Measurements from ENCODE around the gene CD48.
"Not testable (repeated sequence)": the region's sequence is repeated elsewhere in the genome, so short reads cannot be mapped to it uniquely, and the experiment has no call there.

CD48 gene

GRCh38 chr1:160652924-160653619 lies 58.5 kb downstream of the CD48 start:
- no peak for DNase-seq (ENCODE audit: low read depth)

GRCh38 chr1:160652065-160652641 lies 59.5 kb downstream of the CD48 start:
- DNase-seq (ENCODE audit: low read depth) = not testable (repeated sequence)

GRCh38 chr1:160651433-160652064 lies 60.1 kb downstream of the CD48 start:
- no peak for DNase-seq (ENCODE audit: low read depth)

DNA sequence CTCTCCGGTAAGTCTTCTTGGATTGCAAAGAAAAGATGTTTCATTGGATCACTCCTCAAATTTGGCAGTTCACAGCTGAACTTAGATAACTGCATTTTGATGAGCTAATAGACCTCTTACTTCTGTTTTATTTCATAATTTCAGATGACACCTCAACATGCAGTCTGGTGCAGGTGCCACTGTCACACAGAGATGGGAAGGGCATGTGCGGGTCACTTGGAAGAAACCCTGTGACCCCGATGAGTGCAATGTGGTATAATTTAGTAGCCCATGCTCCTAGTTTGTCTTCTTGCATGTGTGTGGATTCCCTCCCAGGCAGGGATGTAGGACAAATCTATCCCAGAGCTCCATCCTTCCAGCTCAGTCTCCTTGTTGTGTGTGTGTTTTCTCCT lies 64.3 kb downstream of the CD48 start:
- no peak for DNase-seq (ENCODE audit: low read depth)

DNA sequence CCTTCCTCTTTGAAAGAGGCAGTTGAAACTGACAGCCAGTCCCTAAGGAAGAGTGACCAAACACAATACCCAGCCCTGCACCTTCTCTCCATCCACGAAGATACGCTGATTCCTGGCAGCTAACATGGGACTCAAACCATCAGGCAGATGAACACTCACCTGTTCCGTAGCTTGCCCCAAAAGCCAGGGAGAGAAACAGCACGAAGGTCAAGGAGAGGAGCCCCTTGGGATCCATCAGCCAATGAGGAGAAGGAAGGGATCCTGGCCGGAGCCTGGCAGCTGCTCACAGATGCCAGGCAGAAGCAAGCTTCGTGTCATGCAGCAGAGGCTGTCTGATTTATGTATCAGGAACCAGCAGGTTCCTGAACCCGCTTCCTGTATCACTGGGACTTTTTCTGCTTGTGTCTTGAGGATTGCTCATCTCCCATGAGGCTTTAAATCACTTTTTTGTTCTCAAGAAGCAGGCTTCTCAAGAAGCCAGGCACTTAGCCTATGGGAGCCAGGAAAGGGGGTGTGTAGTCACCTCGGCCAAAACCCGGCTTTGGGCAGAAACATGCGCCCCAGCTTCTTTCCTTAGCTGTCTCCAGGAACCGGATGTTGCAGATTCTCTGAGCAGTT lies 64.8 kb downstream of the CD48 start, which contains the start of gene SLAMF1:
Gene SLAMF1, minus strand, starts transcription at position 334 of the 618 bp plus-strand sequence. Its CDS starts 99 bp downstream, at position 235.
- no peak for DNase-seq (ENCODE audit: low read depth)

DNA sequence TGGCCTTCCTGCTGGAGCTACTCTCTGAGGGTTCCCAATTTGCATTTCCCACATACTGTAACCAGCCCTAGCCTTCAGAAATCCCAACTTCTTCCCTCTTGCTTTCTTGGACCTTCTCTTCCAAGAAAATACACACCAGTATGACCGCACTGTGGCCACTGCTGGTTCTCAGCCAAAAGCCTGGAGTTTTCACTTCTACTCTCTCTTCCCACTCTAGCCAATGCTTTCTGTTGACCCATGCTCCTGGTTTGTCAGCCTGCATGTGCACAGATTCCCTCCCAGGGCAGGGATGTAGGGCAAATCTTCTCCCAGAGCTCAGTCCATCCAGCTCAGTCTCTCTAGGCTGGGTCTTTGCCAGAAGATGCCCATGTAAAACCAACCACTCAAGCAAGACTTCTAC lies 65.4 kb downstream of the CD48 start:
- DNase-seq (ENCODE audit: low read depth) = no peak

DNA sequence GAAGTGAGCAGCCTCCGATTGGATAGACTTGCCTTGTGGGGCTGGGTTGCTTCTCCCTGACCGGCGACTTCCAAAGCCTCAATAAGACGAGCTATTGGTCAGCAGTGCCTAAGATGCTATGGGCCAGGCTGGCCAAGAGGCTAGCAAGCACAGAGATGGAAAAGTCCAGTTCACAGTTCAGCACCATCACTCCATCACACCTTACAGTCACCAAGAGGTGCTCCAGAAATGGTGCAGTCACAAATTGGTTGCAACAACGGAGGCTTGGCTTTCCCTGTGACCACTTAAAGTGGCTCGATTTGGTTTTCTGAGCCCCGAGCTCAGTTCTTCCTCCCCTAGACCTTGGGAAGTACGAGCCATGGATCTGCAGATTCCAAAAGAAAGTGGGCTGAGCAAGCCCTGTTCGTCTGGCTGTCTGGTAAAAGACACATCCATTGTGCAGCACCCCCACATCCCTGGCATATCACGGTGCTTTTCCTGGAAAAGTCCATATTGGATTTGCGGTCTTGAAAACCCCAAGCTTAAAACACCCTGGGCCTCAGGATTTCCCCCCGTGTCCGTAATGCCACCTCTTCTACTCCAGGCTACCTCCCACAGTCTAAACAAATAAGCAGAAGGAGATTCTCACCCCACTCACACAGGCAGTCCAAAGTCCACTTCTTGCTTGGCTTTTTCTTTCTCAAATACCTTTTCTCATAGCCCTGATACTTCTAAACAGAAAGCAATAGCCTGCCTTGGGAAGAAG lies 66.1 kb downstream of the CD48 start:
- no peak for DNase-seq (ENCODE audit: low read depth)

GRCh38 chr1:160644399-160644798 lies 67.2 kb downstream of the CD48 start:
- DNase-seq (ENCODE audit: low read depth) = no peak

DNA sequence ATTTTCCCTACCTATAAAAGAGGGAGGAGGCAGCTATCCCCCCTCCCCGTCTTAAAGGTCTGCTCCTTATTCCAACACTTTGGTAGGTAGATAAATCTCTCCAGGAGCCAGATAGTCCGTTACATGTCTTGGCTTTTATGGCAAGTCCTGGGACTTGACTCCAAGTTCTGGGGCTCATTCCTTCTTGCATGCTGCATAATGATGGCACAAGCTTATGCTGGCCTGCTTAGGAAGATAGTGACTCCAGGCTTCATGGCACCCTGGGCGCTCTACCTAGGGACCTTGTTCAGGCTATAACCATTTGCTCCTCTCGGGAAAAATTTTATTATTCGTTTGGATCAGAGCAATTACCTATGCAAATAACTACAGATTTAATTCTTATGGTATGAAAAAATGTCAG lies 68.5 kb downstream of the CD48 start:
- no peak for DNase-seq (ENCODE audit: low read depth)

GRCh38 chr1:160642281-160642644 lies 69.4 kb downstream of the CD48 start:
- no peak for DNase-seq (ENCODE audit: low read depth)

GRCh38 chr1:160641323-160642280 lies 70.0 kb downstream of the CD48 start:
- no peak for DNase-seq (ENCODE audit: low read depth)

DNA sequence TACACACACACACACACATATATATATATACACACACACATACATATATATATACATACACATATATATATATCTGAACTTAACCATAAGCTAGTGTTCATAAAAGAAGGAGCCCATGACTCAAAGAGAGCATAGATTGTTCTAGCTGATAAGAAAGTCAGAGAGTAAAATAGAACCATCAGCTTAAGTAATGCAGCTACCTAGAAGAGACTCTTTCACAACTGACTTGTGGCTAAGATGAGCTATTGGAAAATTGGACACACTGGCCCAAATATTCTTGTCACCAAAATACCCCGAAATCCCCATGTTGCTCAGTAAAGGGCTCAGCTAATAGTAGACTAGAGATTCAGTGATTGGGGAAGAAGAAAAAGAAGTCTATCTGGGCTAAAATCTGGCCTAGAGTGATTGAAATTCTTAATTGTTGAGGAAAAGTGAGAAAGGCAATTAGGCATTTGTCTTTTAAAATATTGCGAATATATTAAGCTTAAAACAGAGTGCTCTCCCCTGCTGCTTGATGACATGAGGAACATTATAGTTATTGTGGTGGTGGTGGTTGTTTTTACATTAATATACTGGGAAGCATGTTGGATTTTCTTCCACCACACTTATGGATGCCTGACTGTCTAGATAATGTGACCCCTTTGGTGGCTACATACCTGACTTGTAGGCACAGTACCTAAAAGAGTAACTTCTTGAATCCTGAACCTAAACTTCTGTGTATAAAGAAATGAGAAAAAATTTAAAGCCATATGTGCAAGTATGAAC lies 71.1 kb downstream of the CD48 start:
- no peak for DNase-seq (ENCODE audit: low read depth)

DNA sequence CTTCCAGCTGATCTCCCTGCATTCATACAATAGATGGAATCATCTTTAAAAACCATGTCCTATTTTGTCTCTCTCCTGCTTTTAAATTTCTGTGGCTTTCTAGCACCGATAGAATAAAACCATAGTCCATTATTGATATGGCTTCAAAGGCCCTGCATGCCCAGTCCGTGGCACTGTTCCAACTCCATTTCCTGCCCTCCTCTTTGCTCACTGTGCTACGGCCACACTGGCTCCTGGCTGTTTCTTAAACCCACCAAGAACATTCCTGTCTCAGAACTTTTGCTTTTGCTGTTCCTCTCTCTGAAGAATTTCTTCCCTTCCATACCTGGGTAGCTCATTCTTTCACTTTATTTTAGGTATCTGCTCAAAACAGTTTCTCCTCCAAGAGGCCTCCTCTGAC lies 72.0 kb downstream of the CD48 start:
- no peak for DNase-seq (ENCODE audit: low read depth)

GRCh38 chr1:160638926-160639325 lies 72.7 kb downstream of the CD48 start:
- no peak for DNase-seq (ENCODE audit: low read depth)

DNA sequence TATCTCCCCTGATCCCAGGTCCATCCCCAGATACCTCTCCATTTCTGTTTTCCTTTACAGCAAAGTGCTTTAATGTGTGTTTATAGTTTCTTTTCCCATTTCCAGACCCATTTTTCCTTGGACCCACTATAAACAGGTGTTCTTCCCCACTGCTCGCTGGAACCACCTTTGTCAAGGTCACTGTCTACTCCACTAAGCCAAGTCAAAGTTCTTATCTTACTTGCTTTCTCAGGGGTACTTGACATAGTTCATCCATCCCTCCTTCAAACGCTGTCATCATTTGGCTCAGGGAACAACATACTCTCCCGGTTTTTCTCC lies 73.1 kb downstream of the CD48 start:
- no peak for DNase-seq (ENCODE audit: low read depth)

- DNase-seq (ENCODE audit: low read depth) = peak; percentile 3
Measured at GRCh38 chr1:160637821-160638539, 73.6 kb downstream of the CD48 start.

DNA sequence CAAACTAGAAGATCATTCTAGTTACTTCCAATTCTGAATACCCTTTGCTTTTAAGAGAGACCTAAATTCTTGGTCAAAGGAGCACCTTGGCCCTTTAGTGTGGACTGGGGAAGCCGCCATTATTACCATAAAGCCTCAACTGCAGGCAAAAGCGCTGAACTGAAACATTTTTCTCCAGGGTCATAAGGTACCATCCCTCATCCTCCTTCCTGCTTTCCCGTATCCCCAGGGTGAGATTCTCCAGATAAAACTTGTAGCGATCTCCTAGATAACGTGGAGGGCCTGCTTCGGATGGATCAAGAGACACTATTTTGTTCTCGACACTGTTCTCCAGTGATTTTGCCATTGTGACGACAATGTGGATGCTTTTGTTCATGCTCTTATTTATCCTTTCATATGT lies 74.6 kb downstream of the CD48 start:
- no peak for DNase-seq (ENCODE audit: low read depth)

- DNase-seq (ENCODE audit: low read depth) = no peak
Measured at GRCh38 chr1:160636547-160636946, 75.1 kb downstream of the CD48 start.

DNA sequence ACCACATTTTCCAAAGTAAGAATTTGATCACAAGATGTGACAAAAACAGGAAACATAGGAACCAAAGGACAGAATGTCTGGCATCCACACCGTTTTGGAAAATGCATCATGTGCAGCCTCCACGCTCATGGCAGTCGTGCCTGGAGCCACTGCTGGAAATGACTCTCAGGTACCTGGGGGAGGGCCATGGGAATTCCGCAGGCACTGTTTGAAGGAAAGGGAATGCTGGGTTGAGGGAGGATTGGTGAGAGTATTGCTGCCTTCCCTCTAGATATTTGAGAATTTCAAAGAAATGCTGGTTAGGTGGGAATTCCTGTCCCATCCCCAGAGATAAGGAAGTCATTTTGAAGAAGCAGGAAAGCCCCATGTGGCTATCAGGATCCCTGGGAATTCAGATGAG lies 75.5 kb downstream of the CD48 start:
- no peak for DNase-seq (ENCODE audit: low read depth)
